Measurements from ENCODE around the gene TOM1. TPM values are rescaled to one million over a fixed set of nuclear protein-coding genes. Genes with fewer than 3 reads are reported as not detected.

TOM1 gene
- total RNA-seq, 6 donors from 2014 or later: 79.2 to 194 (median 94.6) TPM

- Histone ChIP-seq H3K27ac (no peak overlapping the region), H3K4me1 (no peaks in the 10 kb centered on the region), H3K27me3 (no peaks in the 10 kb centered on the region), H3K9me3 (no peaks in the 10 kb centered on the region), H3K36me3 (peaks cover 3 to 48% (median 13%) of the 10 kb centered on the region in 4 donors), H3K4me3 (no peak overlapping the region)
- ATAC-seq (ENCODE audit: low FRiP score in 2 of 2): no peak
- 87 to 90% methylated on average over 8 of the region's 8 CpGs for WGBS, 2 donors
- DNase-seq: no peak
- TF ChIP-seq POLR2A (IDR thresholded peaks at IDR 0.05) (no peak), EP300 (IDR thresholded peaks at IDR 0.05) (no peak), CTCF (IDR thresholded peaks at IDR 0.05) (no peak), POLR2AphosphoS5 (IDR thresholded peaks at IDR 0.05) (no peak)
Measured at GRCh38 chr22:35274154-35274871, 25.4 kb upstream of the TOM1 start.

GRCh38 chr22:35275580-35275979, 24.1 kb upstream of the TOM1 start:
- Histone ChIP-seq H3K27me3 (no peaks in the 10 kb centered on the region), H3K4me3 (no peak overlapping the region), H3K27ac (no peak overlapping the region), H3K36me3 (peaks cover 3 to 37% (median 5%) of the 10 kb centered on the region in 4 donors), H3K4me1 (no peaks in the 10 kb centered on the region), H3K9me3 (no peaks in the 10 kb centered on the region)
- DNase-seq (no peak), ATAC-seq (ENCODE audit: low FRiP score in 2 of 2) (no peak)
- WGBS, 2 donors: 100% methylated on average over 1 of the region's 1 CpG
- TF ChIP-seq POLR2AphosphoS5 (IDR thresholded peaks at IDR 0.05) (no peak), EP300 (IDR thresholded peaks at IDR 0.05) (no peak), POLR2A (IDR thresholded peaks at IDR 0.05) (no peak), CTCF (IDR thresholded peaks at IDR 0.05) (no peak)

GRCh38 chr22:35276019-35276418, 23.7 kb upstream of the TOM1 start:
- no peaks in the 10 kb centered on the region for H3K9me3 ChIP-seq

GRCh38 chr22:35288116-35288515, 11.6 kb upstream of the TOM1 start:
- DNase-seq (no peak), ATAC-seq (ENCODE audit: low FRiP score in 2 of 2) (no peak)
- Histone ChIP-seq H3K27ac (no peak overlapping the region), H3K9me3 (no peaks in the 10 kb centered on the region), H3K4me1 (no peaks in the 10 kb centered on the region), H3K27me3 (no peaks in the 10 kb centered on the region), H3K4me3 (no peak overlapping the region), H3K36me3 (peaks cover 25 to 87% (median 63%) of the 10 kb centered on the region in 4 donors)
- 81 to 83% methylated on average over 1 of the region's 1 CpG for WGBS, 2 donors
- TF ChIP-seq EP300 (IDR thresholded peaks at IDR 0.05) (no peak), CTCF (IDR thresholded peaks at IDR 0.05) (no peak), POLR2A (IDR thresholded peaks at IDR 0.05) (no peak), POLR2AphosphoS5 (IDR thresholded peaks at IDR 0.05) (no peak)

More at GRCh38 chr22:35276019-35276418, 23.7 kb upstream of the TOM1 start:
- Histone ChIP-seq H3K27ac (no peak overlapping the region), H3K4me3 (no peak overlapping the region), H3K4me1 (no peaks in the 10 kb centered on the region), H3K27me3 (no peaks in the 10 kb centered on the region), H3K36me3 (peaks cover 3 to 35% (median 5%) of the 10 kb centered on the region in 4 donors)
- no peak for ATAC-seq (ENCODE audit: low FRiP score in 2 of 2)
- TF ChIP-seq POLR2AphosphoS5 (IDR thresholded peaks at IDR 0.05) (no peak), CTCF (IDR thresholded peaks at IDR 0.05) (no peak), EP300 (IDR thresholded peaks at IDR 0.05) (no peak), POLR2A (IDR thresholded peaks at IDR 0.05) (no peak)
- DNase-seq: no peak
- 83% methylated on average over 4 of the region's 4 CpGs for WGBS, 2 donors

- Histone ChIP-seq H3K4me3 (no peak overlapping the region), H3K4me1 (no peaks in the 10 kb centered on the region), H3K9me3 (no peaks in the 10 kb centered on the region), H3K36me3 (peaks cover 10 to 73% (median 49%) of the 10 kb centered on the region in 4 donors), H3K27ac (no peak overlapping the region), H3K27me3 (no peaks in the 10 kb centered on the region)
- WGBS, 2 donors: 89 to 95% methylated on average over 3 of the region's 3 CpGs
- TF ChIP-seq POLR2A (IDR thresholded peaks at IDR 0.05): no peak
- no peak for TF ChIP-seq EP300 (IDR thresholded peaks at IDR 0.05)
- no peak for TF ChIP-seq CTCF (IDR thresholded peaks at IDR 0.05)
- TF ChIP-seq POLR2AphosphoS5 (IDR thresholded peaks at IDR 0.05): no peak
- DNase-seq: no peak
- no peak for ATAC-seq (ENCODE audit: low FRiP score in 2 of 2)
Measured at GRCh38 chr22:35292786-35293185, 6.9 kb upstream of the TOM1 start.

Data from upper lobe of left lung (tissue), 6 donors.